ENCODE results near the gene KCNT1. TPM values are rescaled to one million over a fixed set of nuclear protein-coding genes. Genes with fewer than 3 reads are reported as not detected.

KCNT1 gene
- total RNA-seq, 6 experiments from 2014 or later = not detected

- Mint-ChIP-seq H3K27me3 (ENCODE audit: insufficient read depth) (peaks cover 14% of the 10 kb centered on the region), H3K4me1 (ENCODE audit: low read depth) (no peaks in the 10 kb centered on the region), H3K4me3 (no peak overlapping the region), H3K27ac (no peak overlapping the region), H3K36me3 (ENCODE audit: low read depth) (no peaks in the 10 kb centered on the region), H3K9me3 (peaks cover 12% of the 10 kb centered on the region)
- no peak for DNase-seq
- TF ChIP-seq CTCF (IDR thresholded peaks at IDR 0.05) = no peak
Observed at GRCh38 chr9:135758870-135759269, 56.9 kb downstream of the KCNT1 start.

GRCh38 chr9:135759676-135760300, 57.8 kb downstream of the KCNT1 start:
- Mint-ChIP-seq H3K27ac (no peak overlapping the region), H3K27me3 (ENCODE audit: insufficient read depth) (peaks cover 17% of the 10 kb centered on the region), H3K9me3 (peaks cover 16% of the 10 kb centered on the region), H3K36me3 (ENCODE audit: low read depth) (no peaks in the 10 kb centered on the region), H3K4me3 (no peak overlapping the region), H3K4me1 (ENCODE audit: low read depth) (no peaks in the 10 kb centered on the region)
- TF ChIP-seq CTCF (IDR thresholded peaks at IDR 0.05) = no peak
- DNase-seq = no peak

GRCh38 chr9:135760465-135760864, 58.5 kb downstream of the KCNT1 start:
- no peaks in the 10 kb centered on the region for H3K4me1 Mint-ChIP-seq (ENCODE audit: low read depth)
- no peaks in the 10 kb centered on the region for H3K36me3 Mint-ChIP-seq (ENCODE audit: low read depth)
- no peak for TF ChIP-seq CTCF (IDR thresholded peaks at IDR 0.05)
- no peak for DNase-seq
- H3K9me3 Mint-ChIP-seq = peaks cover 21% of the 10 kb centered on the region
- peaks cover 15% of the 10 kb centered on the region for H3K27me3 Mint-ChIP-seq (ENCODE audit: insufficient read depth)
- no peak overlapping the region for H3K27ac Mint-ChIP-seq
- H3K4me3 Mint-ChIP-seq = no peak overlapping the region

- peaks cover 28% of the 10 kb centered on the region for H3K9me3 Mint-ChIP-seq
- no peak overlapping the region for H3K4me3 Mint-ChIP-seq
- H3K36me3 Mint-ChIP-seq (ENCODE audit: low read depth) = peaks cover 5% of the 10 kb centered on the region; the same call in 1 of the 2 replicates
- TF ChIP-seq CTCF (IDR thresholded peaks at IDR 0.05) = no peak
- H3K27me3 Mint-ChIP-seq (ENCODE audit: insufficient read depth) = peaks cover 13% of the 10 kb centered on the region
- H3K27ac Mint-ChIP-seq = no peak overlapping the region
- H3K4me1 Mint-ChIP-seq (ENCODE audit: low read depth) = no peaks in the 10 kb centered on the region
- no peak for DNase-seq
Observed at GRCh38 chr9:135761150-135761844, 59.3 kb downstream of the KCNT1 start.

- no peak for TF ChIP-seq CTCF (IDR thresholded peaks at IDR 0.05)
- no peak for DNase-seq
- Mint-ChIP-seq H3K36me3 (ENCODE audit: low read depth) (peaks cover 9% of the 10 kb centered on the region; the same call in 1 of the 2 replicates), H3K27ac (no peak overlapping the region), H3K9me3 (peaks cover 33% of the 10 kb centered on the region), H3K4me1 (ENCODE audit: low read depth) (no peaks in the 10 kb centered on the region), H3K27me3 (ENCODE audit: insufficient read depth) (peaks cover 13% of the 10 kb centered on the region), H3K4me3 (no peak overlapping the region)
Observed at GRCh38 chr9:135761845-135762168, 59.8 kb downstream of the KCNT1 start.
